Stimulated activated CD4-positive, alpha-beta T cell treated with anti-CD3 and anti-CD28 coated beads, Interleukin-15, amount 100 ng/mL, for 1 hour (primary cell): Measurements from ENCODE around the gene RPS21.

Source experiments
- DNase-seq, 2 donors: peaks; one replicate each; pipeline ENCODE4 v3.0.0-alpha.2; 2020; ENCODE audit warnings: low read depth in 1 of 2, low spot score in 1 of 2

The RPS21 gene

DNA sequence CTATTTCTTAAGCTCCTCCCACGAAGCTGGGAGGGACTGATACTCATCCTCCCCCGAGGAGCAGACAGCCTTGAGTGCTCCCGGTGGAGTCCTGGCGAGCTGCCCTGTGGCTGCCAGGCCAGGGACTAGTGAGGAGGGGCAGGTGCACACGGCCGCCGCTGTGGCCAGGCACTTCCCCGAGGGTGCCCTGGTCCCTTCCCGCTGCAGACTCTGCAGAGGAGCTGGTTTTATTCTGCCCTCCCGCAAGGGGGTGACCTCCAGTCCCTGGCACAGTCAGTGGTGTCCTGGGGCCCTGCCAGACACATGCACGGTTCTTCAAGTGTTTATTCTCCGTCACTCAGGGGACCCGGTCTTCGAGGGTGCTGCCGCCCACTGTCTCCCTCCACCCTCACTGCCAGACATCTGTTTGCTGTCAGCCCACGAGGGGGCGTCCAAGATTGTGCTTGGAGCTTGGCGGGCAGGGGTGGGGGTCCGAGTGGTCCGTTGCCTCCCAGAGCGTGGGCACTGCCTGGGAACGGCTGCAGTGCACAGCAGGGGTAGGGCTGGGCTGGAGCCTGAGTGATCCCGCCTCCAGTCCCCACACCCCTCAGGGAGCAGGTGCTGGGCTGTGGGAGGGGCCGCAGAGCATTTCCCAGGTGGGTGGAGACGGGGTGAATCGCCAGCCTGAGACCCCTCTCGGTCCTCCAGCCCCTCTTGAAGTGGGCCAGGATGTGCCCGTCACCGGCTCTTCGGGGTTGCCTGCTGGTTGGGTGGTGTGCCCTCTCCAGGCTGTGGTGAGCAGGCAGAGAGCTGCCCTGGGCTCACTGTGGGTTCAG, 23.2 kb downstream of the RPS21 start:
- no peak for DNase-seq

DNA sequence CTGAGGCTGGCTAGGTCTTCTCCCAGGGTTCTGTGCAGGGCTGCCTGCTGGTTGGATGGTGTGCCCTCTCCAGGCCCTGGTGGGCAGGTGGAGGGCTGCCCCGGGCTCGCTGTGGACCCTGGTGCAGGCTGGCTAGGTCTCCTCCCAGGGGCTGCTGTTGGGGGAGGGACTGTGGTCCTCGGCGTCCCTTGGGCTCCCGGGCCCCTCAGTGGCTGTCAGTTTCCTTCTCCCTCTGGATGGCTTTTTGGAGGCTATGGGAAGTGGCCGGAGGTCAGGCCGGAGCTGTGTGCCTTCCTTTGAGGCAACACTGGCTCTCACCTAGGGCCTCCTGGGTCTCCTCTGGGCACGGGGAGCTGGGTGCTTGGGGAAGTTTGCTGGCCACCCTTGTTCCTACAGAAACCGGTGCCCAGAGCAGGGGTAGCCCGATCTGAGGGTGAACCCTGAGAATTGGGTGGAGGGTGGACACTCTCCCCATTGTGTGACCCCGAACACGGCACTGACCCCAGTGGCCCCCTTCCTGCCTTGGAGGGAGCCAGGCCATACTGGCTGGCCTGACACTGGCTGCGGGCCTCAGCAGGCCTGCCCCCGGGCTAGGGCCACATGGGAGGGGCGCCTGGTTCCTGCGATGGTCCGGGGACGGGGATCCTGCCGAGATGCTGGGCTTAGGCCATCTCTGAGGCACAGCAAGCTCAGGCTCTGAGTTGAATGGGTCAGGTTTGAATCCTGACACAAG, 24.0 kb downstream of the RPS21 start:
- DNase-seq: no peak

DNA sequence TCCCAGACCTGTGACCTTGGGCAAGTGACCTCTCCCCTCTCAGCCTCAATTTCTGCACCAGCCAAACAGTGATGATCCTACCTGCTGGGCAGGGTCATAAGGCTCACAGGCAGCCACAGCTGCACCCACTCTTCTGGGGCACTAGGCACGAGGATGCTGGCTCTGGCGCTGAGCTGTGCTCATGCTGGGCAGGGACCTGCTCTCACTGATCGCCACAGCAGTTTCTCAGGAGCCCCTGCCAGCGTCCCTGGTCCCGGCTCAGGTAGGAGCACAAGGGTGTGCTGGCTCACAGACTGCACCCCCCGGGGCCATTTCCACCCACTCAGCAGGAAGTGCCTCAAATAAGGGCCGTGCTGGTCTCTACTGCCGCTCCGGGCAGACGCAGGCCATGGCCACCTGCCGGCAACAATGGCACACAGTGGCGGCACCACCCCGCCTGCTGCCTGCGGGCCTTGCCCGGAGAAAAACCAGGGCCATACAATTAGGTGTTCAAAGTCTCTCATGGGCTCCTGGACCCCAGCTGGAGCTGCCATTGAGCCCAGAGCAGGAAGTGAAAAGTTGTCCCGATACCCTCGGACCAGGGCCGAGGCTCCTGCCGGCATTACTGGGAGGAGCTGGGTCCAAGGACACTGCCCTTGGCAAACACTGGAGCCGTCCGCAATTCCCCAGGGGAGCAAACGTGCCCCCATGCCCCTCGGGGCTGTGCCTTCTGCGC, 24.7 kb downstream of the RPS21 start:
- no peak for DNase-seq

DNA sequence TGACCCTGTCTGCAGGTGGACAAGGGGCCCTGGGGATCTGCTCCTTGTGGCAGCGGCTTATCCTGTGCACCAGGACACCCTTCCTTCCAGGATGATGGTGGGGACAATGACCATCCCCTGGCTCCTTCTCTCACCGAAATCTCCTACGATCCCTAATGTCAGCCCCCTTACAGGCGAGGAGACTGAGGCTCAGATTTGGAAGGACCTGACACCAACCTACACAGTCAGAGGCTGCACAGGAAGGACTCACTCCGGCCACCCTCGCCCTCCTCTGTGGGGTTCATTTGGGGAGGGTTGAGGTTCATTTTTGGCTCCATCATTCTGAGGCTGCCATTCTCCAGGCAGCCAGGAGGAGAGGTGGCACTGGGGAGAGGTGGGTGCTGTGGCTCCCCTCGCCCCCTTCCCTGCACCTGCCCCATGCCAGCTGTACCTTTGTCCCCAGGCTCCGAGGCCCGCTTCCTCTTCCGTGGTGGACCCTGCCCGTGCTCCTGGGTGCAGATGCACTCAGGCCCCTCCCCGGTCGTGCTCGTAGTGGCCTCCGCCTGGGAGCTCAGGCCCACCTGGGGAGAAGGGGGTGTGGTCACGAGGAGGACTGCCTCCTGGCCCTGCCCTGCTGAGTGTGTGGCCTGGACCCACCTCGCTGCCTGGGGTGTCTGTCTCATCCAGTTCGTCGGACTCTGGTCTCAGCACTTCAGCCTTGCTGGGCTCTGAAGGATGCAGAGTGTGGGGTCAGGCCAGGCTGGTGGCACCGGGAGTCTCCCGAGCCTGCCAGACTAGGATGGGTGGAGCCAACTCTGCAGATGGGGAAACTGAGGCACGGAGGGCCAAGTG, 25.5 kb downstream of the RPS21 start:
- DNase-seq: no peak

DNA sequence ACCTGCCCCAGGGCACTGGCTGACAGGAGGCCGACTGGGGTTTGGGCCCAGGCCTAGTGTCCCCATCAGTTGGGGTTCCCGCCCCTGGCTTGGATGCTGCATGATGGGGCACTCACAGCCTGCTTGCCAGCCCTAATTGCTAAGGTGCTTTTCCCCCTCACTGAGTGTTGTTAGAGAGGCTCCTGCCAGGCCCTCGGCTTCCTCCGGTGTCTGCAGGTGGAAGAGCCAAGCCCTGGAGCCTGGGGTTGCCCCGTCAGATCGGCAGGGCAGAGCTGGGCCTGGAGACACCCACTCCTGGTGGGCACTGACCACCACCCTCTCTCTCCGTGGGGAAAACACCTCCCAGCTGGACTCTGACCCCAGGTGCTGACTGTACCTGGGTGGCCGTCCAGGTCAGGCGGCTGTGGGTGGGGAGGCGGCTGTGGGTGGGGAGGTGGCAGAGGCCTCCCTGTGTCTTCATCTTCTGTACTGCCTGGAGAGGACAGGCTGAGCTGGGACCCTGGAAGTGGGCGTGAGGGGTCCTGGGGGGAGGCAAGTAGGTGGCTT, 26.2 kb downstream of the RPS21 start:
- no peak for DNase-seq

DNA sequence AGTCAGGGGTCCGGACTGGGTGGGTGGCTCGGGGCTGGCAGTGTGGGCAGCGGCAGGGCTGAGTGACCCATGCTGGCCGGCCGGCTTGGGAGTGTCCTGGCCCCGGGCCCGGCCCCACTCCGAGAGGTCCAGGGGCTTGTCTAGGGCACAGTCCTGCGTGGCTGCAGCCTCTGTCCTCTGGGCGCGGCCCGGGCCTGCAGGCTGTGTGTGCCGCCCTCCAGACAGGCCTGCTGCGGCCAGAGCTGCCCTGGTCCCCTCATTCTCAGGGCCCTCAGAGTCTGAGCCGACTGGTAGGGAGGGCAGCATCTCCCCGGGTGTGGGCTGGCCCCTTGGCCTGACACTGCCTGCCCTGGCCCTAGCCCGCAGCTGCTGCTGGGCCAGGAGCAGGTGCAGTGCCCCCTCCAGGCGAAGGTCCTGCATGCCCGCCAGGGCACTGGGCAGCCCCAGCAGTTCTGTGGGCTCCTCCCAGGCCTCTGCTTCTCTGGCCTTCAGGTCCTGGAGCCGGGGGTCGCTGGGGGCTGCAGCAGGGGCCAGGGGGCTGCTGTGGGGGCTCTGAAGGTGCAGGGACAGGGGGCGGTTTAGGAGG, 27.1 kb downstream of the RPS21 start:
- no peak for DNase-seq

DNA sequence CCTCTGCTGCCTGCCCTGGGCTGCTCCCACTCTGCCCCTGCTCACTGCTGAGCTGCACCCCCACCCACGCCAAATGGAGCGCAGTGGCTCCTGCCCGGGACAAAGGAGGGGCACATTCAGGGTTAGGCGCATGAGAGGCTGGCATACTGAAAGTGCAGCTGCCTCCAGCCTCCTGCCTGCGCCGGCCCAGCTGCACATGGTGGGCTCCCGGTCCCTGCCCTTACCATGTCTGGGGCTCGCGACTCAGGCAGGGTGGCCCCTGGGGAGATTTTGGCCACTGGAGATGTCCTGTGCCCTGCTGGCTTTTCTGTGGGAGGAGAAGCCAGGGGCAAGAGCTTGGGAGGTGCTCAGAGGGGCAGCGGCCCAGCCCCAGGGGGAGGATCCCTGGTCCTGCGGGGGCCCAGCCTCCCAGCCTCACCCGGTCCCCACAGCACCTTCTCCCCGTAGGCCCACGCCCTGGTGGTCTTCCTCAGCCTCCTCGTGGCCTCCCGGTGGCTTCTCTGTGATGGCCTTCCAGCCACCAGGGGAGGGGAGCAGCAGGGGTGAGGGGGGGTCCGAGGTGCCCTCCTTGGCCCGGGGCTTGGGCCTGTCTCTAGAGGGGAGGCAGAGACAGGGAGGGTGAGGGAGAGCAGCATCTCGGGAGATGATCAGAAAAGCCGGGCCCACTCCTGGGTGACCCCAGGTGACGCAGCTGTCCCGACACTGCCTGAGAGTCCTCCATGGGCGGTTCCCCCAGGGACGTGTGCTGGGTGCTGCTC, 28.6 kb downstream of the RPS21 start:
- DNase-seq: no peak

DNA sequence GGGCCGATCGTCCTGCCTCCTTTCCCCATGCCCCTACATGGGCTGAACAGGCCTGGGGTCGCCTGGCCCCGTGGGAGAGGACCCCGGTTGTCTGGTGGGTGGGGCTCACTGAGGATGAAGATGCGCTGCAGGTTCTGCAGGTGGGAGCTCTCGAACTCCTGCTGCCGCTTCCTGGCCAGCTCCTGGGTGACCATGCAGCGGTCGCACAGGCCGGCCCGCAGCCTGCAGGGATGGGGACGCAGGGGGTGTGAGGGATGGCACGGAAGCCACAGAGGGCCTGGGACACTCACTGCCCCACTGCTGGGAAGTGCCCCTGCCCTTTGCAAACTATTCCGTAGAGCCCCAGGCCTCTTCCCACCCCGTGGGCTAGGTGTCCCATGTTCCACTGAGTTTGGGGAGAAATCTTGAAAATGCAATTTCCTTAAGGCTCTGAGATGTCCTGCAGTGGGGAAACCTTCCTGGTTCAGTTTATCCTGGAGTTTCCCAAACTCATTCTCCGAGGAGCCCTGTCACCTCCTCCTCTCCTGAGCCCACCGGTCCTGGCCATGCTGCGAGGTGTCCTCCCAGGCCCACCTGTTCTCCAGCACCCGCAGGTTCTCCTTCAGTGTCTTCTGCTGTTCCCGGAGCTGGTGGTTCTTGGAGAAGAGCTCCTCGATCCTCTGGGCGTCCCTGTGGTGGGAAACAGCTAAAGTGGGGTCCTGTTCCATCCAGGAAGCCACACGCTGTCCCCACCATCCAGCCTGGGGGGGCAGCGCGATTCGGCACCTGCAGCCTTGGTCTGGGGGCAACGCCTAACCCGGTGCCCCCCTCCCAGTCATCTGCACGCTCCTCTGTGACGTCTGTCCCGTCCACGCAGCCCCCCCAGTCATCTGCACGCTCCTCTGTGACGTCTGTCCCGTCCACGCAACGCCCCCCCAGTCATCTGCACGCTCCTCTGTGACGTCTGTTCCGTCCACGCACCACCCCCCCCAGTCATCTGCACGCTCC, 30.0 kb downstream of the RPS21 start:
- DNase-seq: no peak

DNA sequence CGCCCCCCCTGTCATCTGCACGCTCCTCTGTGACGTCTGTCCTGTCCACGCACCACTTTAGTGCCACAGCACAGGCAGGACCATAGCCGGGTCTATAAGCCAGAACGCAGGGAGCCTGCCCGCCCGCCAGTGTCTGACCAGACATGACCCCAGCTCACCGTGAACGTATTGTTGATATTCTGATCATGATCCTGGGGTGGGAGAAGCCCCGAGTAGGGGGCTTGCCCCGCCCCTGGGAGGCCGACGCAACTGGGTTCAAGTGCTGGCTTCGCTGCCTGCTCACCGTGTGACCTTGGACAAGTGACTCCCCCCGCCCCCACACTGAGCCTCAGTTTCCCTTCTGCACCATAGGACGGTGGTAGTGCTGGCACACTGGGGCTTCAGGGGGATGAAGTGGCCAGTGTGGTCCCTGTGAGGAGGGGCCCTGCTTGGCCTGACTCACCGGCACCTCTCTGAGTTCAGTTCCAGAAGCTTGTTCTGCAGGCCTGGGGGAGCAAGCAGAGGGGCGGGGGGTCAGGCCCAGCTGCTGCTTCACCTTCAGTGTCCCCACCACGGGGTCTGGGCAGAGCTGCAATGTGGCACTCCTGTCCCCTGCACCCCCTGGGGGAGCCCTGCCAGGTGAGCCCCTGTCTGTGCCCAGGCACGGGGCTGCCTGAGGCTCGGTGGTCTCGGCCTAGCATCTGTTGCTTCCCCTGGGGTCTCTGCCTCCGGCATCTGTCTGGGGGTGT, 31.2 kb downstream of the RPS21 start:
- DNase-seq: no peak

DNA sequence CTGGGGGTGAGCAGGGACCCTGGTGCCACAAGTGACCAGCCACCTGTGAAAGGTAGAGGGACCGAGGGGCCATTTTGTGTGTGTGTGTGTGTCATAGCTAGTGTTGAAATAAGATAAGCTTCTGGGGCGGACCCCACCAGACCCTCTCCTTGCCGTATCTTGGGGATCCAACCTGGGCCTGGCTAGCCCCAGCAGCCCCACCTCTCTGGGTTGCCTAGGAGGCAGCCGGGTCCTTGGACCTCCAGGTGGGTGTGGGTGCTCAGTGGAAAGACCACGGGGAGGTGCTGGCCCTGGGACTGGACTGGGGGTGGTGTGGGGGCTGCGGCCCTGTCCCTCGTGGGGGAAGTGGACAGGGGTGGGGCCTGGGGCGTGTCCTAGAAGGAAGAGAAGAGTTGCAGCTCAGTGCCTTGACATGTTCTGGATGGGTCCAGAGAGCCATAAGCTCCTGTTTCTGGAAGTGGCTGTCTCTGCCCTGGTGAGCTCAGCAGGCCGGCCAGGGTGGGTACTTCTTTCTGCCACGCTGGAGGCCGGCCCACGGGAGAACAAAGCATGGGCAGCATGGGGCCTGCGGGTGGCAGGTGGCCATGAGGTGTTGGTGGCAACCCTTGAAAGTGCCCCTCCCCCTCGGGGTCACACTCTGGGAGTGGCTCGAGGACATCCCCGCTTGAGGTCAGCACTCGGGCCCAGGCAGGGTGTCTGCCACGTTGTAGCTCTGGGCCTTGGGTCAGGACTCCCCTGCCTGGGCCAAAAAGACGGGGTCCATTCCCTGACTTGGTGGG, 32.0 kb downstream of the RPS21 start:
- no peak for DNase-seq

DNA sequence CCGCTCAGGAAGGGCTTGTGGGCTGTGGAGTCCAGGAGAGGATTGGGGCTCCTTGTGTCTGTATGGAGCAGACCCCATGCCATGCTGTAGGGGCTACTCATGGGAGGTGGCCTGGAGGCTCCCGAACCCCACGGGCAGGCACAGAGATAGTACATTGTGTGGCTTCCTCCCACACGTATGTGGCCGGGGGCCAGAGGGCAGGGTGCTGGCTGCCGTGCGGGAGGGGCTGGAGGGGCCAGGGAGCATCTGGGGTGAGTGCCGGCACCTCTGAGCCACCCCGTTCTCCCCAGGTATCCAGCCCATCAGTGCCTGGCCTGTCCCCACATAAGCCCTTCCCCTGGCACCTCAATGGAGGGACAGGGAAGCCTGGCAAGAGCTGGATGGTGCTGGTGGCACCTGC, 32.9 kb downstream of the RPS21 start:
- no peak for DNase-seq

DNA sequence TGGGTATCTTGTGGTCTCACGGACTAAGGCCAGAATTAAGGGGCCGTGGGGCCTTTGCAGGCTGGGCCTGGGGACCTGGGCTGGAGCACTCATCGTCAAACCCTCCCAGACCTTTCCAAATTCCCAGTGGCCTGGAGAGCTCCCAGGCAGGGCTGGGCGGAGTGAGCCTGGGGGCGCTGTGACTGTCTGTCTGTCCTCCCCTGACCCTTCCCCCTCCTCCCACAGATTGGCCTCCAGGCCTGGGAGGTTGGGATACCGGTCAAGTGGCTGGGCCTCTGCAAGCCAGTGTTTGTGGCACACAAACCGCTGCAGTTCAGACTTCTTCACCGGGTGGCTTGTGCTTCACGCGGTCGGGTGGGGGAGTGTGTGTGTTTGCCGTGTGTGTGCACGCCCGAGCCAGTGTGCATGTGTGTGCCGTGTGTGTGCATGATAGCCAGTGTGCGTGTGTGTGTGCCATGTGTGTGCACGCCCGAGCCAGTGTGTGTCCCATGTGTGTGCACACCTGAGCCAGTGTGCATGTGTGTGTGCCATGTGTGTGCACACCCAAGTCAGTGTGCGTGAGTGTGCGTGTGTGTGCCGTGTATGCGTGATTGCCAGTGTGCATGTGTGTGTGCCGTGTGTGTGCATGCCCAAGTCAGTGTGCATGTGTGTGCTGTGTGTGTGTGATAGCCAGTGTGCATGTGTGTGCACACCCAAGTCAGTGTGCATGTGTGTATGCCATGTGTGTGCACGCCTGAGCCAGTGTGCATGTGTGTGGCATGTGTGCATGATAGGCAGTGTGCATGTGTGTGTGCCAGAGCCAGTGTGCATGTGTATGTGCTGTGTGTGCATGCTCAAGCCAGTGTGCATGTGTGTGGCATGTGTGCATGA, 34.2 kb downstream of the RPS21 start:
- no peak for DNase-seq

DNA sequence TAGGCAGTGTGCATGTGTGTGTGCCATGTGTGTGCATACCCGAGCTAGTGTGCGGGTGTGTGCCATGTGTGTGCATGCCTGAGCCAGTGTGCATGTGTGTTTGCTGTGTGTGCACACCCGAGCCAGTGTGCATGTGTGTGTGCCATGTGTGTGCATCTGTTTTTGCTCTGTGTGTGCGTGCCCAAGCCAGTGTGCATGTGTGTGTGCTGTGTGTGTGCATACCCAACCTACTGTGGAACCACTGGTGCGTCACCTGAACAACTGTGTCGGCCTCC, 34.8 kb downstream of the RPS21 start:
- no peak for DNase-seq

DNA sequence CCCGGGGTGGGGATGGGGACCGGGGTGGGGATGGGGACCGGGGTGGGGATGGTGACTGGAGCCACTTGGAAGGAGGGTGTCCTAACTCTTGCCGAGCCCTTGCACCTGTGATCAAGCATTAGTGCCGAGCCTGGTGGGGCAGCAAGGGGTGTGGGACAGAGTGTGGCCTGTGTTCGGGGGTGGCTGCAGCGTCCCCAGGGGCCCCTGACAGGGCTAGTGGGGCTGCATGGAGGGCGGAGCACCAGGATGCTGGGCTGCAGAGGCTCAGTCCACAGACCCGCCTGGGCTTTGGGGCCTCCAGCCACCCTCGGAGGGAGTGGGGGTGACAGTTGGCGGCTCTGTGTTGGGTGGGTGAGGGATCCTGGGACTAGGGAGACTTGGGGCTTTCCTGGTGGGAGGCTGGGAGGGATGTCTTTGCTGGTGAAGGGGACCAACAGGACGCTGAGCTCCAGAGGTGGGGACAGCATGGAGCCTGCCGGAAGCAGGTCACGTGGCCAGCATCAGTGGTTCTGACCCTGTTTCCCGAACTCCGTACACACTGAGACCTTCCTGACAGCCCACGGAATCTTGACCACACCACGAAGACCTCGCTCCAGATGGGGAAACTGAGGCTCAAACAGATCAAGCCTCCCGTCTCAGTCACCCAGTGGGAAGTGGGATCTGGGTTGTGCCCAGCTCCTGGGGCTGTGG, 35.9 kb downstream of the RPS21 start:
- no peak for DNase-seq

DNA sequence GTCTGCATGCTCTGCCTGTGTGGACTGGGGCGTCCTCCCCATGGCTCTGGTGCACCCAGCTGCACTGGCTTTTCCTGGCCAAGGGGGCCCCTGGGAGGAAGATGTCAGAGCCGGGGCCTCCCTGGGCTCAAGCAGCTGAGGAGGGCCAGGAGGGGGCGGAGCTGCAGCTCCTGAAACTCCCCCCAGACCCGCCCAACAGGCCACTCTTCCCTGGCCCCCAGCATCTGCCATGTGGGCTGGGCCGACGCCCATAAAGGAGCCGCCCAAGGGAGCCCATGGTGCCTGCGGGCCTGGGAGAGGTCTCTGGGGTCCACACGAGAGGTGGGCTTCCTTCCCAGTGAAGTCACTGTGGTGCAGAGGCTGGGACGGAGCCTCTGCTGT, 36.4 kb downstream of the RPS21 start:
- DNase-seq: no peak
